Transverse colon (tissue), 4 donors: ENCODE measurements around the gene ATP11A.

ENCODE experiments used
- CTCF ChIP-seq, 5 experiments: fragments of 200-600 bp in 3 of 5; fragments of 450-650 bp in 2 of 5; sonication (generic) in 3 of 5; IDR thresholded peaks; 1 replicate in 2 of 5; 2 replicates in 3 of 5; pipeline ENCODE4 v1.5.1; 2016 to 2017; ENCODE audit warnings: antibody characterized with exemption in 5 of 5, inconsistent platforms in 3 of 5, mild to moderate bottlenecking in 2 of 5, moderate library complexity in 1 of 5
- EP300 ChIP-seq: sonication (generic); formaldehyde crosslinking; IDR thresholded peaks from one replicate; pipeline ENCODE4 v1.6.1; 2017; ENCODE audit warnings: antibody characterized with exemption, low read depth
- POLR2A ChIP-seq: fragments of 450-650 bp; IDR thresholded peaks from one replicate; pipeline ENCODE4 v1.6.1; 2016; ENCODE audit warnings: antibody characterized with exemption, mild to moderate bottlenecking, moderate library complexity
- POLR2AphosphoS5 ChIP-seq, 3 donors: sonication (generic); formaldehyde crosslinking; IDR thresholded peaks; one replicate each; pipeline ENCODE4 v1.6.1; 2016; ENCODE audit warnings: antibody characterized with exemption in 3 of 3

GRCh38 chr13:112803422-112803821 lies 113.6 kb downstream of the ATP11A start:
- no peak for TF ChIP-seq CTCF (IDR thresholded peaks at IDR 0.05)
- no peak for TF ChIP-seq POLR2AphosphoS5 (IDR thresholded peaks at IDR 0.05)
- TF ChIP-seq POLR2A = no peak
- no peak for TF ChIP-seq EP300
